Kidney (tissue), 14 donors: ENCODE results near the gene CLCN7. TPM values are rescaled to one million over a fixed set of nuclear protein-coding genes. Genes with fewer than 3 reads are reported as not detected.

Source experiments
- DNase-seq, 5 donors: peaks; one replicate each; pipeline ENCODE4 v3.0.0-alpha.2; 2013 to 2020
- FAIRE-seq: peaks from 2 replicates; lab custom pipeline; 2012; peaks lifted over from hg19 to GRCh38; lab: Jason Lieb, UNC
- H3K27ac ChIP-seq, 2 donors: one replicate each; pipeline ENCODE4 v1.7.0; 2013; ENCODE audit warnings: low read depth in 2 of 2, low read length in 2 of 2, inconsistent platforms in 1 of 2
- H3K27me3 ChIP-seq: one replicate; pipeline ENCODE4 v1.7.1; 2013; ENCODE audit warnings: low read length, inconsistent platforms; ENCODE audit not compliant: control insufficient read depth, insufficient read depth
- H3K36me3 ChIP-seq, 3 donors: one replicate each; pipeline versions ENCODE4 v1.7.0 to v1.7.1; 2013; ENCODE audit warnings: low read length in 3 of 3, control low read depth in 1 of 3, inconsistent platforms in 1 of 3; ENCODE audit not compliant: insufficient read depth in 3 of 3, control insufficient read depth in 2 of 3
- H3K4me1 ChIP-seq, 3 donors: one replicate each; pipeline versions ENCODE4 v1.7.0 to v1.7.1; 2013; ENCODE audit warnings: low read length in 3 of 3, inconsistent platforms in 1 of 3, low read depth in 1 of 3; ENCODE audit not compliant: control insufficient read depth in 2 of 3, insufficient read depth in 2 of 3
- H3K4me3 ChIP-seq, 3 donors: one replicate each; pipeline versions ENCODE4 v1.7.0 to v1.8.1; 2013; ENCODE audit warnings: low read length in 3 of 3, control low read depth in 1 of 3, inconsistent platforms in 1 of 3
- H3K9ac ChIP-seq, 3 donors: one replicate each; pipeline versions ENCODE4 v1.7.0 to v1.7.1; 2013; ENCODE audit warnings: low read length in 3 of 3, control low read depth in 1 of 3, inconsistent platforms in 1 of 3
- H3K9me3 ChIP-seq, 3 donors: one replicate each; pipeline versions ENCODE4 v1.7.0 to v1.7.1; 2013; ENCODE audit warnings: low read length in 3 of 3, control low read depth in 1 of 3, inconsistent platforms in 1 of 3; ENCODE audit not compliant: control insufficient read depth in 2 of 3, insufficient read depth in 1 of 3
- intact Hi-C: fragments of 100-400 bp; cut with DNase I; formaldehyde crosslinking; loops from one replicate; pipeline ENCODE4 v1.11.1; 2022
- polyA plus RNA-seq: library from polyadenylated mRNA; stranded (reverse); fragments of 350-450 nt; fragmentation: Illumina TruSeq; extraction: RNeasy Lipid Tissue Mini Kit (QIAGEN cat#74804); gene quantifications from one replicate; pipeline ENCODE4 v1.2.3, GENCODE V29; 2014; ENCODE audit warnings: low read depth, low replicate concordance; ENCODE audit not compliant: insufficient read depth
- total RNA-seq: library from RNA; stranded (reverse); fragmentation: NEBNext Ultra II Directional; extraction: Animal tissue kit (Norgen Biotek cat#: 25700); gene quantifications from one replicate; pipeline ENCODE4 v1.2.1, GENCODE V29; 2021
- TF ChIP-seq, protein P1 (sequence below): IDR thresholded peaks from 3 replicates; pipeline ENCODE4 v1.5.1; 2012; ENCODE audit warnings: mild to moderate bottlenecking, moderate library complexity, borderline replicate concordance; ENCODE audit not compliant: insufficient read depth; ENCODE audit errors: extremely low read depth
- donor health status: control.
- donor health status: control.
- donor health status: control.
- donor health status: control.
- donor health status: control.
- donor health status: DM: yes; HTN: yes; CAD: no.
- donor health status: Normal renal cell carcinoma (clear cell type).

CLCN7 gene
- total and polyA plus RNA-seq, 2 donors from 2014 or later, result 38.9 to 92.5 TPM

GRCh38 chr16:1443980-1444729, 30.7 kb downstream of the CLCN7 start, which contains the start of gene CCDC154:
CCDC154 (minus strand) TSS chr16:1444556; CDS start chr16:1444322, 234 bp downstream.
- TF ChIP-seq, protein P1, sequence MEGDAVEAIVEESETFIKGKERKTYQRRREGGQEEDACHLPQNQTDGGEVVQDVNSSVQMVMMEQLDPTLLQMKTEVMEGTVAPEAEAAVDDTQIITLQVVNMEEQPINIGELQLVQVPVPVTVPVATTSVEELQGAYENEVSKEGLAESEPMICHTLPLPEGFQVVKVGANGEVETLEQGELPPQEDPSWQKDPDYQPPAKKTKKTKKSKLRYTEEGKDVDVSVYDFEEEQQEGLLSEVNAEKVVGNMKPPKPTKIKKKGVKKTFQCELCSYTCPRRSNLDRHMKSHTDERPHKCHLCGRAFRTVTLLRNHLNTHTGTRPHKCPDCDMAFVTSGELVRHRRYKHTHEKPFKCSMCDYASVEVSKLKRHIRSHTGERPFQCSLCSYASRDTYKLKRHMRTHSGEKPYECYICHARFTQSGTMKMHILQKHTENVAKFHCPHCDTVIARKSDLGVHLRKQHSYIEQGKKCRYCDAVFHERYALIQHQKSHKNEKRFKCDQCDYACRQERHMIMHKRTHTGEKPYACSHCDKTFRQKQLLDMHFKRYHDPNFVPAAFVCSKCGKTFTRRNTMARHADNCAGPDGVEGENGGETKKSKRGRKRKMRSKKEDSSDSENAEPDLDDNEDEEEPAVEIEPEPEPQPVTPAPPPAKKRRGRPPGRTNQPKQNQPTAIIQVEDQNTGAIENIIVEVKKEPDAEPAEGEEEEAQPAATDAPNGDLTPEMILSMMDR, result no peak
- Histone ChIP-seq H3K4me1 (no peaks in the 10 kb centered on the region), H3K27ac (no peak within 1 kb of the TSS), H3K27me3 (no peaks in the 10 kb centered on the region), H3K36me3 (peaks cover 0 to 5% (median 0%) of the 10 kb centered on the region in 3 donors), H3K9me3 (no peaks in the 10 kb centered on the region), H3K9ac (no peak within 1 kb of the TSS), H3K4me3 (no peak within 1 kb of the TSS)
- FAIRE-seq (no peak), DNase-seq (no peak)
- intact Hi-C loops, result no loop called here

DNA sequence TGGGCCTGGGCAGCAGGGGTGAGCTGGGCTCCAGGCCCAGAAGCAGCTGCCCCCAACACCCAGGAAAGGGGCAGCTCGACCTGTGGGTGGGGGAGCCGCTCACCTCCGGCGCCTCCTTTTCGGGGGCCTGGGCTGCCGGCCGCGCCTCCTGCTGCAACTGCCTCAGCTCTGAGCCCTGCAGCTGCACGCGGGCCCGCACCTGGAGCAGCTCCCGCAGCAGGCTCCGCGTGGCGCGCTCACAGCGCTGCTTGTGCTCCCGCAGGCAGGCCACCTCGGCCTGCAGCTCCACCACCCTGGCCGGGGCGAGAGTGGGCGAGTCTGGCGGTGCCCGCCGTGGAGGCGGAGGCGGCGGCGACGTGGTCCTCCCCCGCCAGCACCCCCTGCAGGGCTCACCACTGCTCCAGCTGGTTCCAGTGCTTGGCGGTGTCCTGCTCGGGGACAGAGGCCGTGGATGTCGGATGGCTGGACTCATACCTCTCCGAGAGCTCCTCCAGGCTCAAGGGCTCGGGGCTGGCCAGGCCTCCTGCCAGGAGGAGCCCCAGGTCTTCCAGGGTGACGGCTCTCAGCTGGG, 31.3 kb downstream of the CLCN7 start:
- Histone ChIP-seq H3K9ac (no peak overlapping the region), H3K9me3 (no peaks in the 10 kb centered on the region), H3K4me1 (no peaks in the 10 kb centered on the region), H3K27me3 (no peaks in the 10 kb centered on the region), H3K36me3 (peaks cover 0 to 5% (median 0%) of the 10 kb centered on the region in 3 donors), H3K27ac (no peak overlapping the region), H3K4me3 (no peak overlapping the region)
- no peak for DNase-seq
- intact Hi-C loops, result no loop called here
- no peak for FAIRE-seq
- TF ChIP-seq, protein P1, result no peak

DNA sequence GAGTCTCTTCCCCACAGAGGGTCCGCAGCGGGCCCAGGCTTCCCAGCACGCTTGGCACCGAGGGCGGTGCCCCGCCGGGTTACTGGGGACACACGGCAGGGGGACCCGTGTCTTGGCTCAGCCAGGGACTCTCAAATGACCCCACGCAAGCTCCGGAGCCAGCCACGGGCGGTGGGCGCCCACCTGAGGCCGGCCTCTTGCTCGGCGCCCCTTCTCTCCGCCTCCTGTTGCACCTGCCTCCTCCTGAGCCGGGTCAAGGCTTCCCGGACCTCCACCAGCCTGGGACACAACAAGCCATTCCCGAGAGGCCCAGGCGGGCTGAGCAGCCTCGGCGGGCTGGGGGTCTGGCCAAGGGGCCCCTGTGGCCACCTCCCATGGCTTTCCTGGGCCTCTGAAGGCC, 32.1 kb downstream of the CLCN7 start:
- TF ChIP-seq, protein P1, result no peak
- Histone ChIP-seq H3K9me3 (no peaks in the 10 kb centered on the region), H3K27me3 (no peaks in the 10 kb centered on the region), H3K27ac (no peak overlapping the region), H3K4me1 (no peaks in the 10 kb centered on the region), H3K4me3 (no peak overlapping the region), H3K36me3 (no peaks in the 10 kb centered on the region), H3K9ac (no peak overlapping the region)
- intact Hi-C loops, result no loop called here
- FAIRE-seq (no peak), DNase-seq (no peak)
